ENCODE data around the gene NDRG3. TPM values are rescaled to one million over a fixed set of nuclear protein-coding genes. Genes with fewer than 3 reads are reported as not detected.

NDRG3 gene
- total RNA-seq, 1 donor, result 23.1 TPM

GRCh38 chr20:36633285-36633772, 112.6 kb downstream of the NDRG3 start:
- H3K4me3 ChIP-seq (ENCODE audit: low read depth, low read length), result no peak overlapping the region
- DNase-seq (ENCODE audit: low read depth), result no peak
- no peak for TF ChIP-seq CTCF (IDR thresholded peaks at IDR 0.05; ENCODE audit: insufficient read depth, low read length)

- no peak for TF ChIP-seq CTCF (IDR thresholded peaks at IDR 0.05; ENCODE audit: insufficient read depth, low read length)
Observed at GRCh38 chr20:36632487-36633284, 113.2 kb downstream of the NDRG3 start.

GRCh38 chr20:36632147-36632486, 113.8 kb downstream of the NDRG3 start:
- no peak overlapping the region for H3K4me3 ChIP-seq (ENCODE audit: low read depth, low read length)
- no peak for DNase-seq (ENCODE audit: low read depth)
- no peak for TF ChIP-seq CTCF (IDR thresholded peaks at IDR 0.05; ENCODE audit: insufficient read depth, low read length)

More at GRCh38 chr20:36632487-36633284, 113.2 kb downstream of the NDRG3 start:
- no peak overlapping the region for H3K4me3 ChIP-seq (ENCODE audit: low read depth, low read length)
- DNase-seq (ENCODE audit: low read depth), result no peak

GRCh38 chr20:36631646-36632045, 114.2 kb downstream of the NDRG3 start:
- DNase-seq (ENCODE audit: low read depth), result no peak
- TF ChIP-seq CTCF (IDR thresholded peaks at IDR 0.05; ENCODE audit: insufficient read depth, low read length), result no peak
- no peak overlapping the region for H3K4me3 ChIP-seq (ENCODE audit: low read depth, low read length)

- TF ChIP-seq CTCF (IDR thresholded peaks at IDR 0.05; ENCODE audit: insufficient read depth, low read length), result no peak
- no peak overlapping the region for H3K4me3 ChIP-seq (ENCODE audit: low read depth, low read length)
- no peak for DNase-seq (ENCODE audit: low read depth)
Observed at GRCh38 chr20:36629719-36630681, 115.9 kb downstream of the NDRG3 start.

- DNase-seq (ENCODE audit: low read depth), result no peak
- TF ChIP-seq CTCF (IDR thresholded peaks at IDR 0.05; ENCODE audit: insufficient read depth, low read length), result no peak
- H3K4me3 ChIP-seq (ENCODE audit: low read depth, low read length), result no peak overlapping the region
Observed at GRCh38 chr20:36628076-36628475, 117.8 kb downstream of the NDRG3 start.
